Keratinocyte (primary cell): ENCODE results near the gene ADGRB3. TPM values are rescaled to one million over a fixed set of nuclear protein-coding genes. Genes with fewer than 3 reads are reported as not detected.

Experiments
- DNase-seq: peaks from one replicate; pipeline ENCODE4 v3.0.0-alpha.2; 2011; ENCODE audit warnings: low read depth, missing footprints, low spot score
- FAIRE-seq: peaks from 2 replicates; lab custom pipeline; 2011; peaks lifted over from hg19 to GRCh38; lab: Jason Lieb, UNC
- H2AFZ ChIP-seq: 2 replicates; pipeline ENCODE4 v1.6.0; 2012; ENCODE audit warnings: low read length, control low read depth, inconsistent platforms; ENCODE audit not compliant: control insufficient read depth
- H3K27ac ChIP-seq: 2 replicates; pipeline ENCODE4 v1.5.1; 2011; ENCODE audit warnings: low read length; ENCODE audit not compliant: control insufficient read depth, insufficient read depth
- H3K27me3 ChIP-seq: 3 replicates; pipeline ENCODE4 v1.6.0; 2011; ENCODE audit warnings: low read length; ENCODE audit not compliant: control insufficient read depth, insufficient read depth; ENCODE audit errors: extremely low read depth
- H3K36me3 ChIP-seq, 2 experiments: 2 replicates in 1 of 2; 3 replicates in 1 of 2; pipeline ENCODE4 v1.5.1; 2011; ENCODE audit warnings: low read length in 2 of 2, mild to moderate bottlenecking in 1 of 2; ENCODE audit not compliant: control insufficient read depth in 2 of 2, insufficient read depth in 2 of 2; ENCODE audit errors: extremely low read depth in 1 of 2
- H3K4me1 ChIP-seq: 3 replicates; pipeline ENCODE4 v1.5.1; 2011; ENCODE audit warnings: low read length; ENCODE audit not compliant: control insufficient read depth, insufficient read depth; ENCODE audit errors: extremely low read depth
- H3K4me2 ChIP-seq: 3 replicates; pipeline ENCODE4 v1.6.0; 2011; ENCODE audit warnings: low read depth, low read length; ENCODE audit not compliant: control insufficient read depth, insufficient read depth; ENCODE audit errors: extremely low read depth
- H3K4me3 ChIP-seq, 3 experiments: fragments of 200-600 bp in 1 of 3; sonication (generic) in 1 of 3; 2 replicates in 2 of 3; 3 replicates in 1 of 3; pipeline ENCODE4 v1.5.1; 2011 to 2016; ENCODE audit warnings: low read length in 3 of 3, mild to moderate bottlenecking in 3 of 3, control low read depth in 2 of 3, inconsistent platforms in 1 of 3, low read depth in 1 of 3, mixed read lengths in 1 of 3, mixed run types in 1 of 3, moderate library complexity in 1 of 3; ENCODE audit not compliant: control insufficient read depth in 2 of 3, insufficient read depth in 2 of 3; ENCODE audit errors: extremely low read depth in 1 of 3
- H3K79me2 ChIP-seq: 2 replicates; pipeline ENCODE4 v1.6.0; 2012; ENCODE audit warnings: low read length; ENCODE audit not compliant: control insufficient read depth, insufficient read depth
- H3K9ac ChIP-seq: 3 replicates; pipeline ENCODE4 v1.6.0; 2011; ENCODE audit warnings: low read length; ENCODE audit not compliant: control insufficient read depth, insufficient read depth; ENCODE audit errors: extremely low read depth
- H3K9me1 ChIP-seq: 3 replicates; pipeline ENCODE4 v1.6.0; 2011; ENCODE audit warnings: low read length; ENCODE audit not compliant: control insufficient read depth, insufficient read depth; ENCODE audit errors: extremely low read depth
- H3K9me3 ChIP-seq: 2 replicates; pipeline ENCODE4 v1.5.1; 2012; ENCODE audit warnings: low read depth, low read length; ENCODE audit not compliant: control insufficient read depth
- H4K20me1 ChIP-seq: 3 replicates; pipeline ENCODE4 v1.6.0; 2011; ENCODE audit warnings: low read length; ENCODE audit not compliant: control insufficient read depth, insufficient read depth; ENCODE audit errors: extremely low read depth
- EZH2 ChIP-seq: IDR thresholded peaks from one replicate; pipeline ENCODE4 v1.6.1; 2012; ENCODE audit warnings: inconsistent platforms, mild to moderate bottlenecking, low read length, moderate library complexity
- dilution Hi-C: fragments of 300-500 bp; cut with MboI; formaldehyde crosslinking; loops from one replicate; pipeline ENCODE4 v1.7.0; 2020; ENCODE audit warnings: low sequenced_read_pairs; ENCODE audit not compliant: extremely low pct_ligation_motif_present
- polyA plus RNA-seq, 5 experiments: library from polyadenylated mRNA; depleted of rRNA in 3 of 5; stranded (reverse) in 3 of 5; stranded (forward) in 1 of 5; unstranded in 1 of 5; fragments of >200 nt; gene quantifications; 1 replicate in 1 of 5; 2 replicates in 3 of 5; 3 replicates in 1 of 5; pipeline versions ENCODE4 v1.2.1 to v1.2.3, GENCODE V29; 2011 to 2012; ENCODE audit warnings: missing spikeins in 2 of 5, low read depth in 1 of 5, low replicate concordance in 1 of 5
- TF ChIP-seq, protein P1 (sequence below), 3 experiments: IDR thresholded peaks in 1 of 3; conservative IDR thresholded peaks in 1 of 3; optimal IDR thresholded peaks in 1 of 3; 2 replicates in 2 of 3; 3 replicates in 1 of 3; pipeline versions ENCODE3 to v1.5.1; 2011; ENCODE audit warnings: low read length in 3 of 3, mild to moderate bottlenecking in 3 of 3, moderate library complexity in 2 of 3, control low read depth in 1 of 3, inconsistent platforms in 1 of 3; ENCODE audit not compliant: insufficient read depth in 2 of 3; ENCODE audit errors: extremely low read depth in 1 of 3

The ADGRB3 gene
- polyA plus RNA-seq, 1 donor (not counting 4 experiments of a cell fraction or from before 2014, with no cell fraction given), result not detected

DNA sequence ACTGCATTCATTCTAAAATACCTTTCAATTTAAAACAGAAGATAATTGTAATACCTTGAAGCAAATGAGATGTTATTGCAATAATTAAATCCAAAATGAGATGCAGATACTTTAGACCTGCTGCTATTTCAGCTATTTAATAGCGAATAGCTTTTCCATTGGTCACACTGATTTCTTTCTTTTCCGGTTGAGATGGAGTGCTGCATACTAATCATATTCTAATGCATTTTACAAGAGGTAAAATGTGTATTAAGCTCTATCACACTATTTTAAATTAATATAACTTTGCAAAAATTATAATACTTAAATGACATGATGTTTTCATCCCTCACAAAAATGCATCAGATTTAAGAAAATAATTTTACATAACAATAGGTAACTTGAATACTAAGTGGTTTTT lies 74.0 kb downstream of the ADGRB3 start:
- no peak for FAIRE-seq
- TF ChIP-seq EZH2, result no peak
- TF ChIP-seq, protein P1, sequence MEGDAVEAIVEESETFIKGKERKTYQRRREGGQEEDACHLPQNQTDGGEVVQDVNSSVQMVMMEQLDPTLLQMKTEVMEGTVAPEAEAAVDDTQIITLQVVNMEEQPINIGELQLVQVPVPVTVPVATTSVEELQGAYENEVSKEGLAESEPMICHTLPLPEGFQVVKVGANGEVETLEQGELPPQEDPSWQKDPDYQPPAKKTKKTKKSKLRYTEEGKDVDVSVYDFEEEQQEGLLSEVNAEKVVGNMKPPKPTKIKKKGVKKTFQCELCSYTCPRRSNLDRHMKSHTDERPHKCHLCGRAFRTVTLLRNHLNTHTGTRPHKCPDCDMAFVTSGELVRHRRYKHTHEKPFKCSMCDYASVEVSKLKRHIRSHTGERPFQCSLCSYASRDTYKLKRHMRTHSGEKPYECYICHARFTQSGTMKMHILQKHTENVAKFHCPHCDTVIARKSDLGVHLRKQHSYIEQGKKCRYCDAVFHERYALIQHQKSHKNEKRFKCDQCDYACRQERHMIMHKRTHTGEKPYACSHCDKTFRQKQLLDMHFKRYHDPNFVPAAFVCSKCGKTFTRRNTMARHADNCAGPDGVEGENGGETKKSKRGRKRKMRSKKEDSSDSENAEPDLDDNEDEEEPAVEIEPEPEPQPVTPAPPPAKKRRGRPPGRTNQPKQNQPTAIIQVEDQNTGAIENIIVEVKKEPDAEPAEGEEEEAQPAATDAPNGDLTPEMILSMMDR (optimal IDR thresholded peaks at IDR 0.05 in 1 of 3, IDR thresholded peaks at IDR 0.05 in 1 of 3, conservative IDR thresholded peaks at IDR 0.05 in 1 of 3; ENCODE audit: extremely low read depth in 1 of 3, insufficient read depth in 2 of 3, low read length in 3 of 3), result no peak
- dilution Hi-C loops, result no loop called here

DNA sequence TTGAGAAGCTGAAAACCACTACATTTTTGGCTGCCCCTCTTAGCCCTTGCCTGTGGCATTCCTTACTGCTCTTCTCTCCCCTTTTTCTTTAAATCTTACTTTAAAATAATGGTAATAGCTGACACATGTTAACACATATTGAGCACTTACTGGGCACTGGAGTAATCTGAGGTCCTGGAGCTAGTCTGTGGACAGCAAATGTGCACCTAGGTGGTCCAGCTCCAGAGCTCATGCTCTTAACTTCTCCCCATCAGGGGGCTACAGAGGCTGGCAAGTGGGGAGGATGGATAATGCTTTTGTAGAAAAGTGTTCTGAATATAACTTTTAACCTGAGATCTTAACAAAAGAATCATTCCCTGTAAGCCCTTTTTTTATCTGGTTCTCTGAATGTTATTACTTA lies 74.8 kb downstream of the ADGRB3 start:
- dilution Hi-C loops, result no loop called here
- no peak for FAIRE-seq
- no peaks in the 10 kb centered on the region for H3K79me2 ChIP-seq

More for the DNA sequence above, 74.0 kb downstream of the ADGRB3 start:
- Histone ChIP-seq H3K9me3 (no peaks in the 10 kb centered on the region), H3K27ac (no peak overlapping the region), H3K27me3 (no peaks in the 10 kb centered on the region), H3K4me2 (no peak overlapping the region), H3K36me3 (no peaks in the 10 kb centered on the region), H4K20me1 (no peaks in the 10 kb centered on the region), H3K9me1 (no peaks in the 10 kb centered on the region), H3K4me3 (no peak overlapping the region), H3K79me2 (no peaks in the 10 kb centered on the region), H3K4me1 (no peaks in the 10 kb centered on the region), H3K9ac (no peak overlapping the region), H2AFZ (no peak overlapping the region)
- no peak for DNase-seq

More for the DNA sequence above, 74.8 kb downstream of the ADGRB3 start:
- Histone ChIP-seq H2AFZ (no peak overlapping the region), H4K20me1 (no peaks in the 10 kb centered on the region), H3K9me3 (no peaks in the 10 kb centered on the region), H3K36me3 (no peaks in the 10 kb centered on the region), H3K27me3 (no peaks in the 10 kb centered on the region), H3K9ac (no peak overlapping the region), H3K4me3 (no peak overlapping the region), H3K9me1 (no peaks in the 10 kb centered on the region), H3K27ac (no peak overlapping the region), H3K4me2 (no peak overlapping the region), H3K4me1 (no peaks in the 10 kb centered on the region)
- TF ChIP-seq EZH2, result no peak
- TF ChIP-seq, protein P1 (optimal IDR thresholded peaks at IDR 0.05 in 1 of 3, IDR thresholded peaks at IDR 0.05 in 1 of 3, conservative IDR thresholded peaks at IDR 0.05 in 1 of 3; ENCODE audit: extremely low read depth in 1 of 3, insufficient read depth in 2 of 3, low read length in 3 of 3), result no peak
- DNase-seq, result no peak
